MCF 10A (cell line): ENCODE measurements around the gene MVB12B. TPM values are rescaled to one million over a fixed set of nuclear protein-coding genes. Genes with fewer than 3 reads are reported as not detected.
A peak's percentile ranks its signal among the peaks of the same experiment; 100 is the strongest.

Experiments used
- BruUV-seq: library from RNA; stranded (reverse); fragments of 400-500 nt; replicated peaks from 2 replicates; lab custom pipeline; 2021; lab: Mats Ljungman, UMichigan
- CTCF ChIA-PET: fragments of 300-600 bp; sonication (Branson Sonifier 250); formaldehyde crosslinking; extraction: SDS; loops from one replicate; lab custom pipeline; 2021; ENCODE audit warnings: antibody characterized with exemption, inconsistent platforms; lab: Yijun Ruan, JAX
- POLR2A ChIA-PET: fragments of 300-600, 350-650 bp; sonication (Branson Sonifier 250); formaldehyde crosslinking; extraction: SDS; loops from one replicate; lab custom pipeline; 2020; ENCODE audit warnings: antibody characterized with exemption, inconsistent platforms; lab: Yijun Ruan, JAX
- DNase-seq: peaks from one replicate; pipeline ENCODE4 v3.0.0-alpha.2; 2018; ENCODE audit not compliant: unreplicated experiment
- H3K27ac Mint-ChIP-seq: one replicate; pipeline ENCODE4 v1.8.0; 2022; ENCODE audit warnings: mild to moderate bottlenecking, low read depth, mixed read lengths; ENCODE audit not compliant: unreplicated experiment
- H3K27me3 Mint-ChIP-seq: one replicate; pipeline ENCODE4 v1.8.0; 2022; ENCODE audit warnings: mixed read lengths; ENCODE audit not compliant: insufficient read depth, unreplicated experiment
- H3K36me3 Mint-ChIP-seq: one replicate; pipeline ENCODE4 v1.8.0; 2022; ENCODE audit warnings: mild to moderate bottlenecking, moderate library complexity, mixed read lengths; ENCODE audit not compliant: insufficient read depth, unreplicated experiment
- H3K4me1 Mint-ChIP-seq: one replicate; pipeline ENCODE4 v1.8.0; 2022; ENCODE audit warnings: mixed read lengths; ENCODE audit not compliant: insufficient read depth, unreplicated experiment
- H3K4me3 Mint-ChIP-seq: one replicate; pipeline ENCODE4 v1.8.0; 2022; ENCODE audit warnings: mild to moderate bottlenecking, moderate library complexity, mixed read lengths; ENCODE audit not compliant: unreplicated experiment
- H3K9me3 Mint-ChIP-seq: one replicate; pipeline ENCODE4 v1.8.0; 2022; ENCODE audit warnings: mixed read lengths; ENCODE audit not compliant: unreplicated experiment
- CTCF ChIP-seq: fragments of 200-600 bp; IDR thresholded peaks from one replicate; pipeline ENCODE4 v1.8.0; 2022; ENCODE audit warnings: antibody characterized with exemption, mild to moderate bottlenecking; ENCODE audit not compliant: unreplicated experiment
- intact Hi-C: fragments of 100-400 bp; cut with micrococcal nuclease; formaldehyde crosslinking; loops from 2 replicates; pipeline ENCODE4 v1.14.1; 2022
- total RNA-seq: library from RNA; stranded (reverse); gene quantifications from 2 replicates; pipeline ENCODE4 v1.2.3, GENCODE V29; 2022

The MVB12B gene
- total RNA-seq, 1 experiment from 2014 or later: 5.5 TPM

- H3K27ac Mint-ChIP-seq: no peak overlapping the region
- ChIA-PET CTCF (interaction anchor here (0.6 kb wide), 1 partner anchor 13 kb away, joined by 3 read pairs; no protein-coding TSS in a partner anchor), POLR2A (interaction anchor here (0.7 kb wide), 1 partner anchor 312 kb away, joined by 3 read pairs; no protein-coding TSS in a partner anchor)
- H3K9me3 Mint-ChIP-seq: no peaks in the 10 kb centered on the region
- DNase-seq: no peak
- BruUV-seq: no TSS peak
- H3K36me3 Mint-ChIP-seq: no peaks in the 10 kb centered on the region
- intact Hi-C loops: no loop called here
- H3K4me1 Mint-ChIP-seq: peaks cover 19% of the 10 kb centered on the region
- no peak for TF ChIP-seq CTCF
- no peaks in the 10 kb centered on the region for H3K27me3 Mint-ChIP-seq
- no peak overlapping the region for H3K4me3 Mint-ChIP-seq
These were observed 188.6 kb downstream of the MVB12B start for GRCh38 chr9:126515001-126515872.

GRCh38 chr9:126515873-126516505, 189.4 kb downstream of the MVB12B start:
- no TSS peak for BruUV-seq

GRCh38 chr9:126516561-126516935, 189.9 kb downstream of the MVB12B start:
- Mint-ChIP-seq H3K4me1 (peaks cover 19% of the 10 kb centered on the region), H3K27me3 (no peaks in the 10 kb centered on the region), H3K36me3 (no peaks in the 10 kb centered on the region), H3K4me3 (peak overlapping the region; percentile 77), H3K27ac (no peak overlapping the region), H3K9me3 (no peaks in the 10 kb centered on the region)
- DNase-seq: no peak
- POLR2A ChIA-PET: interaction anchor here (0.6 to 1.8 kb wide), 6 partner anchors 8 to 1064 kb away, joined by 3 to 5 read pairs (median 4); no protein-coding TSS in a partner anchor
- no peak for TF ChIP-seq CTCF
- BruUV-seq: no TSS peak
- intact Hi-C loops: no loop called here
- CTCF ChIA-PET: interaction anchor here (0.6 to 1.7 kb wide), 8 partner anchors 13 to 1109 kb away, joined by 3 to 7 read pairs (median 4); no protein-coding TSS in a partner anchor

More at GRCh38 chr9:126515873-126516505, 189.4 kb downstream of the MVB12B start:
- no peak for TF ChIP-seq CTCF
- no peak for DNase-seq
- H3K36me3 Mint-ChIP-seq: no peaks in the 10 kb centered on the region
- POLR2A ChIA-PET: interaction anchor here (0.6 to 1.0 kb wide), 3 partner anchors 23 to 1064 kb away, joined by 3 to 4 read pairs (median 4); no protein-coding TSS in a partner anchor
- intact Hi-C loops: no loop called here
- H3K4me3 Mint-ChIP-seq: no peak overlapping the region
- H3K4me1 Mint-ChIP-seq: peaks cover 19% of the 10 kb centered on the region
- H3K27ac Mint-ChIP-seq: no peak overlapping the region
- CTCF ChIA-PET: interaction anchor here (0.6 to 1.5 kb wide), 6 partner anchors 13 to 1109 kb away, joined by 3 to 5 read pairs (median 4); no protein-coding TSS in a partner anchor
- no peaks in the 10 kb centered on the region for H3K27me3 Mint-ChIP-seq
- no peaks in the 10 kb centered on the region for H3K9me3 Mint-ChIP-seq
